Thyroid gland (tissue), 4 donors: Measurements from ENCODE around the gene CACTIN.

Experiments
- CTCF ChIP-seq, 6 experiments: fragments of 200-600 bp in 3 of 6; fragments of 450-650 bp in 3 of 6; sonication (generic) in 3 of 6; IDR thresholded peaks; one replicate each; pipeline ENCODE4 v1.5.1; 2016 to 2019; ENCODE audit warnings: antibody characterized with exemption in 6 of 6, mild to moderate bottlenecking in 2 of 6, inconsistent platforms in 1 of 6, moderate library complexity in 1 of 6
- POLR2A ChIP-seq, 2 donors: fragments of 450-650 bp; IDR thresholded peaks; one replicate each; pipeline ENCODE4 v1.6.1; 2017; ENCODE audit warnings: antibody characterized with exemption in 2 of 2, mild to moderate bottlenecking in 2 of 2, moderate library complexity in 1 of 2

GRCh38 chr19:3575949-3576673 is 50.5 kb downstream of the CACTIN start:
- no peak for TF ChIP-seq POLR2A (IDR thresholded peaks at IDR 0.05)
- no peak for TF ChIP-seq CTCF (IDR thresholded peaks at IDR 0.05)
